ENCODE results near the gene LRP5.

DNA sequence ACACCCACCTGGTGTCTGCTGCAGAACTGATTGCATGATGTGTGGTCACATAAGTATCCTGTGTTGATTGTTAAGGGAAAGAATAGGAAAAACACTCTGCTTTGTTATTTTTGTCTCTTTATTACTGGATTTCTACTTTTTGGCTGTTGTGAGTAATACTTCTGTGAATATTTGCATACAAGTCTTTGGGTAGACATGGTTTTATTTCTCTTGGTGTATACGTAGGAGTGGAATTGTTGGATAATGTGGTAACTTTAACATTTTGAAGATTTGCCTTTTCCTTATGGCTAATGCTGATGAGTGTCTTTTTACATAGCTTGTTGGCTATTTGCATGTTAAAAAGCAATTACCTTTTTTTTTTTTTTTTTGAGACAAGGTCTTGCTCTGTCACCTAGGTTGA lies 161.3 kb downstream of the LRP5 start:
- TF ChIP-seq, protein P1, sequence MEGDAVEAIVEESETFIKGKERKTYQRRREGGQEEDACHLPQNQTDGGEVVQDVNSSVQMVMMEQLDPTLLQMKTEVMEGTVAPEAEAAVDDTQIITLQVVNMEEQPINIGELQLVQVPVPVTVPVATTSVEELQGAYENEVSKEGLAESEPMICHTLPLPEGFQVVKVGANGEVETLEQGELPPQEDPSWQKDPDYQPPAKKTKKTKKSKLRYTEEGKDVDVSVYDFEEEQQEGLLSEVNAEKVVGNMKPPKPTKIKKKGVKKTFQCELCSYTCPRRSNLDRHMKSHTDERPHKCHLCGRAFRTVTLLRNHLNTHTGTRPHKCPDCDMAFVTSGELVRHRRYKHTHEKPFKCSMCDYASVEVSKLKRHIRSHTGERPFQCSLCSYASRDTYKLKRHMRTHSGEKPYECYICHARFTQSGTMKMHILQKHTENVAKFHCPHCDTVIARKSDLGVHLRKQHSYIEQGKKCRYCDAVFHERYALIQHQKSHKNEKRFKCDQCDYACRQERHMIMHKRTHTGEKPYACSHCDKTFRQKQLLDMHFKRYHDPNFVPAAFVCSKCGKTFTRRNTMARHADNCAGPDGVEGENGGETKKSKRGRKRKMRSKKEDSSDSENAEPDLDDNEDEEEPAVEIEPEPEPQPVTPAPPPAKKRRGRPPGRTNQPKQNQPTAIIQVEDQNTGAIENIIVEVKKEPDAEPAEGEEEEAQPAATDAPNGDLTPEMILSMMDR (IDR thresholded peaks at IDR 0.05): no peak
- TF ChIP-seq POLR2A (IDR thresholded peaks at IDR 0.05) (no peak), EP300 (IDR thresholded peaks at IDR 0.05) (no peak)
